GM19193 (cell line): ENCODE data around the gene TMEM89.

ENCODE experiments used
- POLR2A ChIP-seq: IDR thresholded peaks from 4 replicates; pipeline ENCODE4 v1.6.1; 2011; ENCODE audit not compliant: insufficient read depth, insufficient read length; ENCODE audit errors: extremely low read depth

Gene TMEM89, protein sequence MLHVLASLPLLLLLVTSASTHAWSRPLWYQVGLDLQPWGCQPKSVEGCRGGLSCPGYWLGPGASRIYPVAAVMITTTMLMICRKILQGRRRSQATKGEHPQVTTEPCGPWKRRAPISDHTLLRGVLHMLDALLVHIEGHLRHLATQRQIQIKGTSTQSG

GRCh38 chr3:48621461-48621869, at the start of gene TMEM89:
Gene TMEM89, minus strand, starts transcription at chr3:48621769. Its CDS starts 13 bp downstream, at chr3:48621756.
- no peak for TF ChIP-seq POLR2A

GRCh38 chr3:48664929-48665328, 43.4 kb upstream of the TMEM89 start:
- TF ChIP-seq POLR2A = no peak

DNA sequence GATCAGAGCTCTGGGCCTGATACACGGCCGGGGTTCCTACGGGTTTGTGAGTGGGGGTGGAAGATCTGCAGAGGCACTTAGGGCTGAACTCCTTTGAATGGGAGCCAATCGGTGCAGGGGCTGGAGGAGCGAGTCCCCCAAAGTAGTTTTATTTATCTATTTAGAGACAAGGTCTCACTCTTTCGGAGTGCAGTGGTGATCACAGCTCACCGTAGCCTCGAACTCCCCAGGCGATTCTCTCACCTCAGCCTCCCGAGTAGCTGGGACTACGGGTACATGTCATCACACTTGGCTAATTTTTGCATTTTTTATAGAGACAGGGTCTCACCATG, 42.7 kb upstream of the TMEM89 start:
- TF ChIP-seq POLR2A = no peak

DNA sequence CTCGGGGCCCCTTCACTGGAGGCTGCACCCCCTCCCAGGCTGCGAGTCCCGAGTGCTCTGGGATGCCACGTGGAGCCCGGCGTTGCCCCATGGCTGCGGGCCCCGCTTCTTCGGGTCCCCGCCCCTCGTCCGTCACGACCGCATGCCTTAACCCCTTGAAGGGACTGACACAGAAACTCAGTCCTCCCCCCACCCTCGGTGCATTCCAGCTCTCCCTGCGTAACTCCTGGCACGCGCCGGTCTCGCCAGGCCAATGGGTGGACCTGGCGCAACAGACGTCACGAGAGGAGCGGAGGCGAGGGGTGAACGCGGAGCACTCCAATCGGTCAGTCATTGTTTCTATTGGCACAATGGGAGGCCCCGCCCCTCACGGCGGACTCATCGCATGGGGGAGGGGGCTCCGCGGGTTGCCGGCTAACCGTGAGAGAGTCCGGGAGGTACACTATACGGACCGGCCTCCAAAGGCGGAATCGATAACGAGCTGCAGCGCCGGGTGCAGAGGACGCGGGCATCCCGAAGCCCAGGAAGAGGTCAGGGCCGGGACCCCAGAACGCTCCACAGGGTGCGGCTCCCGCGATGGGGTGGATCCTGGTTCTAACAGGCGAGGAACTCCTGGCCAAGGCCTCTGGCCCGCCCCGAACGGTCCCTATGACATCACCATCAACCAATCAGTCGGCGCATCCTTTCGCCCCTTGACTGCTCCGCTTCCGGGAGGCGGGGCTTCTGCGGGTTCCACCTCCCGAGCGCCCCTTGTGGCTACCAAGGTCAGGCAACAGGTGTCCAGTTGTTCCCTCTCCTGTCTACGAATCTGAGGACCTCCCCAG, 42.1 kb upstream of the TMEM89 start:
- peak; percentile 56 for TF ChIP-seq POLR2A

- no peak for TF ChIP-seq POLR2A
These were observed 41.4 kb upstream of the TMEM89 start, which contains the start of gene CELSR3 for GRCh38 chr3:48662753-48663488. Gene CELSR3, minus strand, starts transcription at chr3:48662886. Its CDS starts 252 bp downstream, at chr3:48662634.

DNA sequence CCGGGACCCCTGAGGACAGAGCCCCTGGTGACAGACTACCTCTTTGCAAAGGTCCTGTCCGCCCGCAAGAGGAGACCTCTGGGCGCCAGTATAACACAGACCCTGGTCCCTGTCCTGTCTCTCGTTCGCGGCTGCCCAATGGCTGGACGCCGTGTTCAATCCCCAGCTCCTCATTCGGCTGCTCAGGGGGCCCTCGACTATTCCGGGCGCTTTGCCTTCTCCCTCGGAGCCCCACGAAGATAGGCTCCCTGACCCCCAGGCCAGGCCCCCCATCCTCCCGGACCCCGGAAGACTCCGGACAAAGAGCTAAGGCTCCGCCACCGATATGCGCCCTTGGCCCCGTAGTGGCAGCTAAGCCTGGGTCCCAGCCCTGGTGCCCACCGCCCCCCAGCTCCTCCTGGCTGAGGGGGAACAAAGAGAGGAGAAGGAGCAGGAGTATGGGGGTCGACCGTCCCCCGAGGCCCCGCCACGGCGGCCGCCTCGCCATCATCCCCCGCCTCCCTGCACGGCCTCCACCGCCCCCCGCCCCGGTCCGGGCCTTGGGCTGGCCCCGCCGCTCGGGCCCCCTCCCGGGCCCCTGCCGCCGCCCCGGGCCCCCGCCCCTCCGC, 40.7 kb upstream of the TMEM89 start:
- no peak for TF ChIP-seq POLR2A

DNA sequence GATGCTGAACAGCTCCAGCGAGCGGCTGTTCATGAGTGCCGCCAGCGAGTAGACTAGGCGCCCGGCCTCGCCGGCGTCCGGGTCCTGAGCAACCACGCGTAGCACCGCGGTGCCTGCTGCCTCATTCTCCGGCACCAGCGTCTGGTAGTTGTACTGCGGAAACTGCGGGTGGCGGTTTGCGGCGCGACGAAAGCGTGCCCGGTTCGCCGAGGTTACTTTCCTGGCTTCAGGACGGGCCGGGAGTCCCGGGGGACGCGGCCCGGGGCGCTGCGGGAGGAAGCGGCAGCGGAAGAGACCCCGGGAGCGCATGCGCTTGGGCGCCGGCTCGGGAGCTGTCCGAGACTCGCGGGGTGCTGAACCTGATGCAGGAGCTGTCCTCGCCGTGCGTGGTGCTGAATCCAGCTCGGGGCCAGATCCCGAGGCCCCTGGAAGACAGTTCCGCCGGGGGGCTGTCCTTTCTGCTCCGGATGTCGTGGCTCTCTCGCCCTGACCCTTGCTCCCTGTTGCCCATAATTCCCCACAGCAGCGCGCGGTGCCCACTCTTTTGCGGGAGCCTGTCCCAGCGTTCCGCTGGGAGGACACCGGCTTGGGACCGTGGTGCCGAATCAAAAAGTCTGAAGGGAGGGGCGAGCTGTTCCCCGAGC, 40.1 kb upstream of the TMEM89 start:
- no peak for TF ChIP-seq POLR2A

- TF ChIP-seq POLR2A = no peak
These were observed 39.3 kb upstream of the TMEM89 start for GRCh38 chr3:48660800-48661400.

DNA sequence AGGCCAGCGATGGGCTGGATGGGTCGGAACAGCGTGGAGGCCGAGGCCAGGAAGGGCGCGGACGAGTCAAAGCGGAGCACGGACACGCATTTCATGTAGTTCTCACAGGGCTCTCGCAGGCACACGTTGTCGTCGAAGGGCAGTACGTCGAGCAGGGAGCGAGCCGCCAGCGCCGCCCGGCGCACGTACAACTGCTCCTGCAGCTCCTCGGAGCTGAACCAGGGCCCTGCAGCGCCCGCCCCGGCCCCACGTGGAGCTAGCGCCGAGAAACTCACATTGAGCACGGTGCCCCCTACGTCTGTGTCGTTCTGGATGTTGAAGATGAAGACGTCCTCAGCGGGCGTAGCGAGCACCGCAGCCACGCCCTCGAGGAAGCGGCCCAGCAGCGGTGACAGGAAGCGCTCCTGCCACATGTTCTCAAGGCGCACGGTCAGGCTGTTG, 35.3 kb upstream of the TMEM89 start:
- no peak for TF ChIP-seq POLR2A

DNA sequence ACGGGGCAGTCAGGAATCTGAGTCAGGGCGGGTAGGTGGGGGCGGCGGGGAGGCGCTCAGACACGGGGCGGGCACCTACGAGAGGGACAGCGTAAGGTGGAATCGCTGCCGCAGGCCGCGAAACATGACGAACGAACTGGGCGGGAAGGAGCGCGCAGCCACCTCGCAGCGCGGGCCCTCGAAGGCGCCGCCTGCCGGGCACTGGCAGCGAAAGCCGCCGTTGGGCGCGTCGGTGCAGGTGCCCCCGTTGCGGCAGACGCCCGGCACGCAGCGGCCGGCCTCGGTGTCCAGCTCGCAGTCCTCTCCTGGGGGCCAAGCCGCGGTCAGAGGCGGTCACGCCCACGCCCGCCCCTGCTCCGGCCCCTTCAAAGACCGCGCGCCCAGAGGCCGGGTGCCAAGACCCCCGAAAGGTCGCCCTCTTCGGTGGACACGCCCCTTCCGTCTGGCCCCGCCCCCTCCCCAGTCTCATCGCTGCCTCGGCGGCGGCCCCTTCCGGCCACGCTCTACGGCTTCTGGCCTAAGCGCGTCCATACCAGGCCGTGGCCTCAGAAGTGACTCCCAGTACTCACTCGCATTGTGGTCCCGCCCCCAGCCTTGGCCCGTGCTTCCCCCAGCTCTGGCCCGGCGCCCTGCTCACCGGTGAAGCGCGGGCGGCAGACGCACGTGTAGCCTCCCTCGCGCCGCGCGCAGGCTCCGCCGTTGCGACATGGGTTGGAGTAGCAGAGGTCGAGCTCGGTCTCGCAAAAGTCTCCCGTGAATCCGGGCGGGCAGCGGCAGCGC, 34.7 kb upstream of the TMEM89 start:
- no peak for TF ChIP-seq POLR2A

- no peak for TF ChIP-seq POLR2A
These were observed 34.0 kb upstream of the TMEM89 start for GRCh38 chr3:48655606-48656005.

GRCh38 chr3:48655063-48655462, 33.5 kb upstream of the TMEM89 start:
- no peak for TF ChIP-seq POLR2A

DNA sequence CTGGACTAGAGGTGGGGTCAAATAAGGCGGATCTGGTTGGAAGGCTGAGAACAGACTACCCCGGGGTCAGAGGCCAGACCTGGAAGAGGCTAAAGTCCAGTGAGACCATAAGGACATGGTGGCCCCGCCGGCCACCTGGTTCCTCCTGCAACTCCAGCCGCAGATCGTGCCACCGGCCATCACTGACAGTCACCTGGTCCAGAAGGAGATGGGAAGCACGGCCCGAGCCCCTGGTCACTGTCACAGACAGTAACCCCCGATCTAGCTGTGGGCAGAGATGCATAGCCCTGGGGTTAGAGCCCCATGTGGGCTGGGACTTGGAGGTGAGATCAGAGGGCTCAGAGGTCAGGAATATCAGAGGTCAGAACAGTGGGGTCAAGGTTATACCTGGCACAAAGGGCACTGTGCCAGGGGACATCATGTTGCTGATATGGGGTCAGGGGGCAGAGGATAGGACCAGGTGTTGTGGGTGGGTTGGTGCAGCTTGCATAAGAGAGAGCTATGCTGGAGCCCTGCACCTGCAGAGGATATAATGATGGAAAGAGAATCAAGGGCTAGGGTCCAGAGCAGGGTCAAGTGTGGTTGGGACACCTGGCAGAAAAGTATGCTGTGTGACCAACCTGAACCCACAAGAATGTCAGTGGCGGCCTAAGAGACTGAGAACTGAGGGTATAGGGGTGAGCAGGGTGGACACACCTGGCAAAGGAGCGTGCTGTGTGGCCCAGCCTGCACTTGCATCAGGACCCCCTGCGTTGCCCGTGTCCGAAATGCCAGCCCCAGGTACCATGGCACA, 31.6 kb upstream of the TMEM89 start:
- TF ChIP-seq POLR2A = no peak
